ENCODE data around the gene SGSM1. TPM values are rescaled to one million over a fixed set of nuclear protein-coding genes. Genes with fewer than 3 reads are reported as not detected.

SGSM1 gene
- polyA plus RNA-seq, 3 donors = not detected

- no peaks in the 10 kb centered on the region for H3K4me1 ChIP-seq (ENCODE audit: control insufficient read depth in 1 of 2, insufficient read depth in 2 of 2, low read length in 2 of 2)
- 0% methylated on average over 1 of the region's 10 CpGs for WGBS (ENCODE audit: insufficient coverage)
- H3K79me2 ChIP-seq (ENCODE audit: insufficient read depth, low read length) = no peaks in the 10 kb centered on the region
- intact Hi-C loops (cut with micrococcal nuclease) = no loop called here
- peaks cover 23 to 25% of the 10 kb centered on the region in 2 donors for H3K9me3 ChIP-seq (replicated peaks in 1 of 2; ENCODE audit: control insufficient read depth in 1 of 2, insufficient read depth in 1 of 2, low read length in 2 of 2)
- H3K9me3 Mint-ChIP-seq = peaks cover 12 to 28% (median 25%) of the 10 kb centered on the region in 7 donors
- no peaks in the 10 kb centered on the region for H3K27me3 ChIP-seq (ENCODE audit: control insufficient read depth in 2 of 2, insufficient read depth in 2 of 2, low read length in 2 of 2)
- H3K9ac ChIP-seq (ENCODE audit: insufficient read depth, low read length, poor library complexity, severe bottlenecking) = no peak overlapping the region
- TF ChIP-seq CTCF (IDR thresholded peaks at IDR 0.05) = no peak
- no peak for DNase-seq
- no peak overlapping the region for H3K4me3 Mint-ChIP-seq
- no peak overlapping the region for H3K4me3 ChIP-seq (replicated peaks in 1 of 3; ENCODE audit: low read depth in 2 of 3, low read length in 3 of 3)
- no peaks in the 10 kb centered on the region for H4K20me1 ChIP-seq (ENCODE audit: insufficient read depth, low read length)
- H3K27me3 Mint-ChIP-seq (ENCODE audit: low read depth in 3 of 3) = peaks cover 1 to 6% (median 4%) of the 10 kb centered on the region in 3 donors
- no peak overlapping the region for H3K27ac ChIP-seq (ENCODE audit: low read depth in 1 of 2, low read length in 2 of 2)
- H3K4me2 ChIP-seq (replicated peaks; ENCODE audit: extremely low read depth, low read length, poor library complexity, severe bottlenecking) = no peak overlapping the region
- no peak overlapping the region for H3K27ac Mint-ChIP-seq
- H2AFZ ChIP-seq (ENCODE audit: insufficient read depth, low read depth, low read length, poor library complexity, severe bottlenecking) = no peak overlapping the region
- H3K36me3 Mint-ChIP-seq = no peaks in the 10 kb centered on the region
- H3K36me3 ChIP-seq (replicated peaks in 1 of 2; ENCODE audit: control insufficient read depth in 1 of 2, insufficient read depth in 2 of 2, low read length in 2 of 2) = no peaks in the 10 kb centered on the region
- no peaks in the 10 kb centered on the region for H3K4me1 Mint-ChIP-seq
Measured at GRCh38 chr22:24819911-24820461, 14.0 kb downstream of the SGSM1 start.

GRCh38 chr22:24822471-24822870 is 16.5 kb downstream of the SGSM1 start:
- Histone ChIP-seq H3K27ac (ENCODE audit: low read depth in 1 of 2, low read length in 2 of 2) (no peak overlapping the region), H3K27me3 (ENCODE audit: control insufficient read depth in 2 of 2, insufficient read depth in 2 of 2, low read length in 2 of 2) (no peaks in the 10 kb centered on the region), H3K9ac (ENCODE audit: insufficient read depth, low read length, poor library complexity, severe bottlenecking) (no peak overlapping the region), H2AFZ (ENCODE audit: insufficient read depth, low read depth, low read length, poor library complexity, severe bottlenecking) (no peak overlapping the region), H3K4me3 (replicated peaks in 1 of 3; ENCODE audit: low read depth in 2 of 3, low read length in 3 of 3) (no peak overlapping the region), H3K4me2 (replicated peaks; ENCODE audit: extremely low read depth, low read length, poor library complexity, severe bottlenecking) (no peak overlapping the region), H3K4me1 (ENCODE audit: control insufficient read depth in 1 of 2, insufficient read depth in 2 of 2, low read length in 2 of 2) (no peaks in the 10 kb centered on the region), H3K36me3 (replicated peaks in 1 of 2; ENCODE audit: control insufficient read depth in 1 of 2, insufficient read depth in 2 of 2, low read length in 2 of 2) (no peaks in the 10 kb centered on the region), H3K79me2 (ENCODE audit: insufficient read depth, low read length) (no peaks in the 10 kb centered on the region), H3K9me3 (replicated peaks in 1 of 2; ENCODE audit: control insufficient read depth in 1 of 2, insufficient read depth in 1 of 2, low read length in 2 of 2) (peaks cover 0 to 3% of the 10 kb centered on the region in 2 donors), H4K20me1 (ENCODE audit: insufficient read depth, low read length) (no peaks in the 10 kb centered on the region)
- no peak overlapping the region for H3K27ac Mint-ChIP-seq
- no peak overlapping the region for H3K4me3 Mint-ChIP-seq
- H3K4me1 Mint-ChIP-seq = no peaks in the 10 kb centered on the region
- H3K9me3 Mint-ChIP-seq = peaks cover 0 to 10% (median 2%) of the 10 kb centered on the region in 7 donors
- TF ChIP-seq CTCF (IDR thresholded peaks at IDR 0.05) = no peak
- 100% methylated on average over 1 of the region's 2 CpGs for WGBS (ENCODE audit: insufficient coverage)
- H3K27me3 Mint-ChIP-seq (ENCODE audit: low read depth in 3 of 3) = peaks cover 1 to 6% (median 3%) of the 10 kb centered on the region in 3 donors
- DNase-seq = no peak
- intact Hi-C loops (cut with micrococcal nuclease) = no loop called here
- H3K36me3 Mint-ChIP-seq = no peaks in the 10 kb centered on the region

All from CD14-positive monocyte (primary cell).